ENCODE results near the gene HSP90AB1. TPM values are rescaled to one million over a fixed set of nuclear protein-coding genes. Genes with fewer than 3 reads are reported as not detected.

The HSP90AB1 gene
- total RNA-seq, 1 experiment from 2014 or later = 1,986 TPM

DNA sequence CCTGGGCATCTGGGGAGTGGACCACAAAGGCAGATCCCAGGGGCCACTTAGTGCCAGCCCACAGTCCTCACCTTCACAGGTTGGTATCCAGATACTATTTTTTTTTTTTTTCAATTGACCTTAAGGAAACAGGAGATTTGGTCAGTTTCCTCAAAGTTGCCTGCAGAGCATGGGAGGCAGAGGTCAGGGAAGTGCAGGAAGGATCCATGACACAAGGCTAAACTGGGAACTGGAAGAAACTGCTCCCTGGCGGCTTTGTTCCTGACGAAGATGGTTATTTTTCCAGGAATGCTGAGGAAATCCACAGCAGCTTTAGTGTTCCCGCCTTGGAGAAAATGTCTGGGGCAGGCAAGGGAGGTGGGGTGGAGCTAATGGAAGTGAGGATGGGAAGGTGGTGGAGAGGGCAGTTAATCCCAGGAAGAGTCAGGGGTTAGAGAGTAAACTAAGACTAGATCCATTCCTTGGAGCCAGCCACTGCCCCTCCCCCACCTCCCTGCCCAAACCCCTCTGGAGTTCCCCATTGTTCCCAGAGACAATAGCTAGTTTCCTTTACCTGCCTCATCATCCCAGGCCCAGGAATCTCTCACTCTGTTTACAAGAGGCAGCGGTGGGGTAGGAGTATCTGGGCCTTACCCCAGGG is 44.4 kb upstream of the HSP90AB1 start:
- no peak overlapping the region for H3K56ac ChIP-seq (ENCODE audit: insufficient read length, low read depth, low read length)
- no peak overlapping the region for H3K9ac ChIP-seq (ENCODE audit: extremely low read depth, insufficient read length, low read length)
- H3K18ac ChIP-seq (ENCODE audit: insufficient read length, low read depth, low read length) = peak overlapping the region; percentile 97
- H3K27me3 Mint-ChIP-seq (ENCODE audit: low read depth) = no peaks in the 10 kb centered on the region
- peak overlapping the region; percentile 30 for H4K8ac ChIP-seq (replicated peaks; ENCODE audit: insufficient read length, low read depth, low read length)
- WGBS (ENCODE audit: extremely low coverage, insufficient read length, low lambda C conversion rate) = no CpG with 5 or more reads among the region's 4 CpGs
- no peaks in the 10 kb centered on the region for H3K79me1 ChIP-seq (ENCODE audit: insufficient read depth, low read depth, low read length, poor library complexity, severe bottlenecking)
- H3K4me2 ChIP-seq (ENCODE audit: insufficient read depth, insufficient read length, low read length) = peak overlapping the region; percentile 5
- H4K91ac ChIP-seq (ENCODE audit: insufficient read length, low read depth, low read length) = peak overlapping the region; percentile 67
- H3K27ac Mint-ChIP-seq = peak overlapping the region; percentile 97 to 100 (median 99)
- H3K4me1 Mint-ChIP-seq = peaks cover 58 to 60% of the 10 kb centered on the region in 2 experiments
- H3K9me3 Mint-ChIP-seq = no peaks in the 10 kb centered on the region
- peaks cover 3% of the 10 kb centered on the region for H4K20me1 ChIP-seq (ENCODE audit: control insufficient read depth, insufficient read depth, insufficient read length)
- no peak for TF ChIP-seq CTCF (conservative IDR thresholded peaks at IDR 0.05)
- H2BK5ac ChIP-seq (ENCODE audit: insufficient read length, low read length) = peak overlapping the region; percentile 75
- H4K5ac ChIP-seq (ENCODE audit: insufficient read length, low read depth, low read length) = peak overlapping the region; percentile 74
- H2AFZ ChIP-seq (ENCODE audit: low read length) = peak overlapping the region; percentile 80
- peak; percentile 85 for DNase-seq
- peak overlapping the region; percentile 43; a peak in 2 of 5 replicates for H3K4me3 Mint-ChIP-seq
- peak overlapping the region; percentile 91 for H2BK12ac ChIP-seq (ENCODE audit: insufficient read length, low read depth, low read length)
- H3K4me1 ChIP-seq (ENCODE audit: insufficient read depth, low read length) = peaks cover 22% of the 10 kb centered on the region
- H3K9me3 ChIP-seq (ENCODE audit: control insufficient read depth, low read depth, low read length) = no peaks in the 10 kb centered on the region
- peak overlapping the region; percentile 15; the same call in 1 of the 2 replicates for H3K4ac ChIP-seq (ENCODE audit: low read depth, low read length)
- H3K79me2 ChIP-seq (ENCODE audit: insufficient read depth, low read length) = no peaks in the 10 kb centered on the region
- H3K23ac ChIP-seq (ENCODE audit: insufficient read length, low read depth, low read length) = no peak overlapping the region
- H3K27me3 ChIP-seq (ENCODE audit: insufficient read depth, low read length) = no peaks in the 10 kb centered on the region
- H2BK120ac ChIP-seq (ENCODE audit: low read depth, low read length, poor library complexity, severe bottlenecking) = no peak overlapping the region
- no peaks in the 10 kb centered on the region; a peak in 1 of 7 replicates for H3K36me3 Mint-ChIP-seq (ENCODE audit: insufficient read depth in 1 of 3, low read depth in 3 of 3)
- H3K23me2 ChIP-seq (ENCODE audit: insufficient read length, low read depth, low read length, poor library complexity, severe bottlenecking) = no peaks in the 10 kb centered on the region
- H3T11ph ChIP-seq (ENCODE audit: low read length) = peak overlapping the region; percentile 61
- no peak overlapping the region for H2BK15ac ChIP-seq (ENCODE audit: low read depth, low read length)
- peak overlapping the region; percentile 74 for H3K27ac ChIP-seq (ENCODE audit: insufficient read length, low read depth, low read length)
- no peak overlapping the region for H2BK20ac ChIP-seq (ENCODE audit: low read depth, low read length, poor library complexity, severe bottlenecking)
- H3K14ac ChIP-seq (ENCODE audit: insufficient read depth, low read length) = peak overlapping the region; percentile 94
- H2AK5ac ChIP-seq (ENCODE audit: insufficient read length, low read length) = peak overlapping the region; percentile 57
